Raji (cell line): ENCODE results near the gene RAPGEF4.

Experiments
- POLR2A ChIP-seq: IDR thresholded peaks from 2 replicates; pipeline ENCODE4 v1.6.1; 2011; ENCODE audit warnings: low read depth, low read length, control low read depth; ENCODE audit not compliant: insufficient read depth

The RAPGEF4 gene

GRCh38 chr2:172885996-172886395 is 150.4 kb downstream of the RAPGEF4 start:
- TF ChIP-seq POLR2A: no peak

GRCh38 chr2:172887280-172887679 is 151.6 kb downstream of the RAPGEF4 start:
- TF ChIP-seq POLR2A: no peak

GRCh38 chr2:172888714-172889669 is 153.3 kb downstream of the RAPGEF4 start:
- no peak for TF ChIP-seq POLR2A

DNA sequence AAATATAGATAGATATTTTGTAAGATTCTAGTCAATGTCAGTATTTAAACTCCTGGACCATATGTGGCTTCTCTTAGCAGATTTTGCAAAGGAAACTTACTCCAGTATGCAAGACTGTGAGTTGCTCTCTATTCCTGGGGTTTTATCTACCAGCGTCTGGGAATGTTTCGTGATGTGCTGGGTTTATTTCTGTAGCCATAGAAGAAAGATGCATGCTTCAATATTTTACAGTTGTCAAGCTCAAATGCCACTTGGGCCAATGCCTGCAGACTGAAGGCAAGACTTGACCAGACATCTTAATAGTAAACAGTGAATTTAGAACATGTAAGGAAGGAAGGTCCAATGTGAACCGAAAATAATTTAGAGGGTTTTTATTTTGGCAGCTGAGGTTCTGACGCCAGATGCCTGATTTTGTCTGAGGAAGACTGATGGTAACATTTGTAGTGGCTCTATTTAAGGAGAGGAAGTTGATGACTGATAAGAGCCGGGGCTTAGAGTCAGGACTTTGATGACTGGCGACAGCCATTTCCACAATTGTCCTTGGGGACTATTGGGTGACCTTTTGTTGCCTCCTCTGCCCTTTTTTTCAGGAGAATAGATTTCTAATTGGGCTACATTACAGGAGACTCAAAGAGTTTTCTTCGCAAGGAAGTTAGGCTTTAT is 154.3 kb downstream of the RAPGEF4 start:
- TF ChIP-seq POLR2A: no peak

- no peak for TF ChIP-seq POLR2A
Observed at GRCh38 chr2:172893111-172893510, 157.5 kb downstream of the RAPGEF4 start.

- no peak for TF ChIP-seq POLR2A
Observed at GRCh38 chr2:172893671-172894070, 158.0 kb downstream of the RAPGEF4 start.

- TF ChIP-seq POLR2A: no peak
Observed at GRCh38 chr2:172894689-172895387, 159.2 kb downstream of the RAPGEF4 start.

GRCh38 chr2:172896661-172897081 is 161.0 kb downstream of the RAPGEF4 start:
- TF ChIP-seq POLR2A: no peak

- TF ChIP-seq POLR2A: no peak
Observed at GRCh38 chr2:172900871-172901270, 165.2 kb downstream of the RAPGEF4 start.

- TF ChIP-seq POLR2A: no peak
Observed at GRCh38 chr2:172901913-172902312, 166.3 kb downstream of the RAPGEF4 start.

DNA sequence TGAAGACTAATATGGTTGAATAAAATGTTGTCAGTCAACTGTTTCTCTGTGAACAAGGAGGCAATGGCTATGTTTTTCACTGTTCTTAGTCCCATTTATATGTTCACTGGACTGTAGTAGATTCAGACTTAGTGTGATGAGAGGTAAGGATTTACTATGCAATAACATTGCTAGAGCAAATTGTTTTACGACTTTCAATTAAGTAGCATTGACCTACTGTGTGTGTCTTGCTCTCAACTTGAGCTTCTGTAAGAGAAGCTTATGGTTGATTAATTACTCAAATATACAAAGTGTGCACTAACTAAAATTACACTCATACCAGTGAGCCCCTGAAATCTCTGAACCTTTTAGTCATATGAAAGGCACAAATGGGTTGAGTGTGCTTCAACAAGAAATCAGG is 168.6 kb downstream of the RAPGEF4 start:
- no peak for TF ChIP-seq POLR2A

DNA sequence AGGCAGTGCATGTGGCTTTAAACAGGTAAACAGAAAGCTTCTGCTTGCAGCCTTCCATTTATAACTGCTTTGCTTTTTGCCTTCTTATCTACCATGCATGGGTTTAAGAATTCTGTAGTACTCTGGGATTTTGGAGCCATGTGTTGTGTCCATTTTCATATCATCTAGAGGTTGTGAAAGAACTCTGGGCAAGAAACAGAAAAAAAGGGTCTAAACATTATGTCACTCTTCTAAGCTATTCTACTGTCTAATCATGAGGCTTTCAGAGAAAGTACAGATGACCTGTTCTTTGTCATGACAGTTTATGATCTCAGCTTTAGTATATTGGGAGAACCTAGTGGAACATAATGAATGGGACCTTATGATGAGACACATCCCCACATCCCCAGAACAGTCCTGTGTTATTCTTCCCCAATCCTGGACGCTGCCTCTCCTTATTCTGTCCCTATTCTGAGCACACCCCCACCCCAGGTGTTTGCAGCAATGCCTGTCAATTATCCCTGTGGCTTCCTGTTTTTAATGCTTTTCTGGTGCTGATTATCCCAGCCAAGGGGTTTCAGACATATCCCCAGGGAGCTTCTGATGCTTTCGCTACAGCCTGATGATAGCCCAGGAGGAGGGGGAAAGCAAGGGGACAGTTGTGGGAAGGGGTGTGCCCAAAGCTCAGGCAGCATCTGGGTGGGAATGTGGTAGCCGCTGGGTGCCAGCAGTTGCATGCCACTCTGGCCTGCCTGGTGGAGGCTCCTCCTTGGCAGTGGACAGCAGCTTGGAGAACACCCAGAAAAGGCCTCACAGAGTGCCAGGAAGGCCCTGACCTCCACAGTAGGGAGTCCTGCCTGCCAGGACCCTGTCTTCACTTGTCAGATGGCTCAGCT is 170.5 kb downstream of the RAPGEF4 start:
- TF ChIP-seq POLR2A: no peak

- TF ChIP-seq POLR2A: no peak
Observed at GRCh38 chr2:172908275-172908674, 172.6 kb downstream of the RAPGEF4 start.

GRCh38 chr2:172909454-172909853 is 173.8 kb downstream of the RAPGEF4 start:
- no peak for TF ChIP-seq POLR2A

DNA sequence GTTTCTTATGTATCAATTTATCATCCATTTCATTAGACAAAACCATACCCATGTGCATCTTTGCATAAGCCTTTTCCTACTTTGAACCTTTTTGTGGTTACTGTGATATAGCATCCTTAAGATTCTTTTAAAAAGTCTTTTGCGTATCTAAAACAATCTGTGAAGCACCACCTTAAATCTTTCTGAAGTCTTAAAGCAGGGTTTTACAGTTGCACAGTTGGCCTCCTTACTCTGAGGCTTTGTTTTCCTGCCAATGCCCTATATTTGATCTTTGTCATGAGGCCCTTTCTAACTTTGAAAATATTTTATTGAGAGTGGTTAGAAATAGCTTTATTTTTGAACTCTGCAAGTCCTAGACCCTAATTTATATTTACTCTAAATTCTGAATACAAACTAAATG is 176.6 kb downstream of the RAPGEF4 start:
- no peak for TF ChIP-seq POLR2A
